HL-60/S4 (cell line): ENCODE measurements around the gene AKR1C3.
"Not testable (repeated sequence)": the region's sequence is repeated elsewhere in the genome, so short reads cannot be mapped to it uniquely, and the experiment has no call there.

ENCODE experiments used
- in situ Hi-C: fragments of 300-500 bp; cut with MboI; formaldehyde crosslinking; loops from 2 replicates; pipeline ENCODE4 v1.14.3; 2022; ENCODE audit warnings: low sequenced_read_pairs

AKR1C3 gene

GRCh38 chr10:5088703-5089261 lies 5.4 kb upstream of the AKR1C3 start:
- in situ Hi-C loops = no loop called here

- in situ Hi-C loops = no loop called here
These were observed 4.3 kb upstream of the AKR1C3 start for GRCh38 chr10:5089865-5090264.

- in situ Hi-C loops = no loop called here
These were observed 3.7 kb upstream of the AKR1C3 start for GRCh38 chr10:5090551-5090950.

- in situ Hi-C loops = no loop called here
These were observed 3.0 kb upstream of the AKR1C3 start for GRCh38 chr10:5091196-5091595.

- in situ Hi-C loops = no loop called here
These were observed 1.8 kb upstream of the AKR1C3 start for GRCh38 chr10:5092375-5092774.

GRCh38 chr10:5092848-5093790 lies 1.1 kb upstream of the AKR1C3 start:
- in situ Hi-C loops = no loop called here

- in situ Hi-C loops = no loop called here
These were observed 1.5 kb downstream of the AKR1C3 start for GRCh38 chr10:5095687-5096086.

GRCh38 chr10:5096108-5096507 lies 1.9 kb downstream of the AKR1C3 start:
- in situ Hi-C loops = no loop called here

- in situ Hi-C loops = not testable (repeated sequence)
These were observed 8.3 kb downstream of the AKR1C3 start for GRCh38 chr10:5102479-5102878.

GRCh38 chr10:5103481-5103880 lies 9.3 kb downstream of the AKR1C3 start:
- in situ Hi-C loops = no loop called here

GRCh38 chr10:5105626-5106025 lies 11.4 kb downstream of the AKR1C3 start:
- in situ Hi-C loops = no loop called here

- in situ Hi-C loops = no loop called here
These were observed 12.3 kb downstream of the AKR1C3 start for GRCh38 chr10:5106553-5106952.

GRCh38 chr10:5107860-5108526 lies 13.8 kb downstream of the AKR1C3 start:
- in situ Hi-C loops = no loop called here

GRCh38 chr10:5108658-5109416 lies 14.6 kb downstream of the AKR1C3 start:
- in situ Hi-C loops = no loop called here

- in situ Hi-C loops = not testable (repeated sequence)
These were observed 15.6 kb downstream of the AKR1C3 start for GRCh38 chr10:5109861-5110260.

GRCh38 chr10:5116621-5117020 lies 22.4 kb downstream of the AKR1C3 start:
- in situ Hi-C loops = no loop called here

- in situ Hi-C loops = no loop called here
These were observed 22.8 kb downstream of the AKR1C3 start for GRCh38 chr10:5117026-5117425.

GRCh38 chr10:5119997-5120396 lies 25.8 kb downstream of the AKR1C3 start:
- in situ Hi-C loops = not testable (repeated sequence)

- in situ Hi-C loops = no loop called here
These were observed 29.7 kb downstream of the AKR1C3 start for GRCh38 chr10:5123886-5124285.

GRCh38 chr10:5125315-5126044 lies 31.3 kb downstream of the AKR1C3 start:
- in situ Hi-C loops = no loop called here
